Liver (tissue), 9 donors: ENCODE measurements around the gene MED29. TPM values are rescaled to one million over a fixed set of nuclear protein-coding genes. Genes with fewer than 3 reads are reported as not detected.

Source experiments
- DNase-seq: peaks from one replicate; pipeline ENCODE4 v3.0.0-alpha.2; 2017; ENCODE audit warnings: low spot score
- H3K27ac ChIP-seq, 2 donors: one replicate each; pipeline ENCODE4 v1.7.0; 2013; ENCODE audit warnings: inconsistent platforms in 2 of 2, low read length in 2 of 2, control low read depth in 1 of 2, low read depth in 1 of 2, mild to moderate bottlenecking in 1 of 2
- H3K27me3 ChIP-seq, 4 donors: one replicate each; pipeline versions ENCODE4 v1.6.1 to v1.7.0; 2013; ENCODE audit warnings: low read length in 3 of 4, inconsistent platforms in 1 of 4, mild to moderate bottlenecking in 1 of 4, moderate library complexity in 1 of 4; ENCODE audit not compliant: control insufficient read depth in 4 of 4, insufficient read depth in 4 of 4
- H3K36me3 ChIP-seq, 4 donors: one replicate each; pipeline versions ENCODE4 v1.6.1 to v1.7.0; 2013; ENCODE audit warnings: low read length in 3 of 4, mild to moderate bottlenecking in 3 of 4, low read depth in 1 of 4, moderate library complexity in 1 of 4; ENCODE audit not compliant: control insufficient read depth in 4 of 4, insufficient read depth in 3 of 4
- H3K4me1 ChIP-seq, 4 donors: one replicate each; pipeline versions ENCODE4 v1.6.1 to v1.7.0; 2013; ENCODE audit warnings: low read length in 3 of 4, mild to moderate bottlenecking in 3 of 4, moderate library complexity in 1 of 4; ENCODE audit not compliant: control insufficient read depth in 4 of 4, insufficient read depth in 4 of 4
- H3K4me3 ChIP-seq, 3 donors: one replicate each; pipeline versions ENCODE4 v1.6.1 to v1.7.0; 2013; ENCODE audit warnings: low read length in 3 of 3, control low read depth in 1 of 3, low read depth in 1 of 3, mild to moderate bottlenecking in 1 of 3
- H3K9ac ChIP-seq, 2 donors: one replicate each; pipeline ENCODE4 v1.7.0; 2013; ENCODE audit warnings: low read length in 2 of 2, mild to moderate bottlenecking in 2 of 2, moderate library complexity in 2 of 2, control low read depth in 1 of 2, low read depth in 1 of 2
- H3K9me3 ChIP-seq, 4 donors: one replicate each; pipeline versions ENCODE4 v1.6.1 to v1.7.0; 2013; ENCODE audit warnings: low read length in 3 of 4; ENCODE audit not compliant: control insufficient read depth in 4 of 4
- ATF3 ChIP-seq: IDR thresholded peaks from 2 replicates; pipeline ENCODE4 v1.6.1; 2016; ENCODE audit warnings: antibody characterized with exemption
- CTCF ChIP-seq: fragments of 150-350 bp; IDR thresholded peaks from 2 replicates; pipeline ENCODE4 v1.5.1; 2017; ENCODE audit warnings: improper control_type of control experiment, low read depth, low read length; ENCODE audit not compliant: missing input control
- EGR1 ChIP-seq, 2 donors: IDR thresholded peaks; 2 replicates each; pipeline ENCODE4 v1.6.1; 2016 to 2018; ENCODE audit warnings: antibody characterized with exemption in 2 of 2, low read depth in 2 of 2
- FOXA1 ChIP-seq: IDR thresholded peaks from 2 replicates; pipeline ENCODE4 v1.6.1; 2016; ENCODE audit warnings: antibody characterized with exemption
- FOXA2 ChIP-seq: IDR thresholded peaks from 2 replicates; pipeline ENCODE4 v1.6.1; 2016; ENCODE audit warnings: antibody characterized with exemption
- GABPA ChIP-seq, 2 donors: IDR thresholded peaks in 1 of 2; conservative IDR thresholded peaks in 1 of 2; 2 replicates each; pipeline ENCODE4 v1.6.1; 2016; ENCODE audit warnings: antibody characterized with exemption in 2 of 2, mild to moderate bottlenecking in 1 of 2, moderate library complexity in 1 of 2
- HNF4A ChIP-seq, 2 donors: conservative IDR thresholded peaks; 2 replicates each; pipeline ENCODE4 v1.6.1; 2016; ENCODE audit warnings: antibody characterized with exemption in 2 of 2, mild to moderate bottlenecking in 2 of 2
- HNF4G ChIP-seq: IDR thresholded peaks from 2 replicates; pipeline ENCODE4 v1.6.1; 2016; ENCODE audit warnings: antibody characterized with exemption
- JUND ChIP-seq, 2 donors: IDR thresholded peaks; 2 replicates each; pipeline ENCODE4 v1.6.1; 2016; ENCODE audit warnings: antibody characterized with exemption in 2 of 2
- MAX ChIP-seq: IDR thresholded peaks from 2 replicates; pipeline ENCODE4 v1.6.1; 2016; ENCODE audit warnings: antibody characterized with exemption
- NR2F2 ChIP-seq: IDR thresholded peaks from 2 replicates; pipeline ENCODE4 v1.6.1; 2016; ENCODE audit warnings: antibody characterized with exemption
- RAD21 ChIP-seq, 2 donors: IDR thresholded peaks; 2 replicates each; pipeline ENCODE4 v1.6.1; 2016; ENCODE audit warnings: antibody characterized with exemption in 2 of 2, mild to moderate bottlenecking in 2 of 2
- REST ChIP-seq: IDR thresholded peaks from 2 replicates; pipeline ENCODE4 v1.6.1; 2016; ENCODE audit warnings: antibody characterized with exemption, mild to moderate bottlenecking
- RXRA ChIP-seq, 2 donors: IDR thresholded peaks; 2 replicates each; pipeline ENCODE4 v1.6.1; 2017 to 2018; ENCODE audit warnings: antibody characterized with exemption in 2 of 2, mild to moderate bottlenecking in 1 of 2
- SP1 ChIP-seq: IDR thresholded peaks from 2 replicates; pipeline ENCODE4 v1.6.1; 2018; ENCODE audit warnings: antibody characterized with exemption, mild to moderate bottlenecking
- TAF1 ChIP-seq: conservative IDR thresholded peaks from 2 replicates; pipeline ENCODE4 v1.6.1; 2016; ENCODE audit warnings: antibody characterized with exemption, mild to moderate bottlenecking
- YY1 ChIP-seq: IDR thresholded peaks from 2 replicates; pipeline ENCODE4 v1.6.1; 2016; ENCODE audit warnings: antibody characterized with exemption, mild to moderate bottlenecking
- ZBTB33 ChIP-seq: IDR thresholded peaks from 2 replicates; pipeline ENCODE4 v1.6.1; 2016; ENCODE audit warnings: antibody characterized with exemption
- WGBS: extraction: QIAGEN DNeasy Blood & Tissue Kit; methylation state at CpG from one replicate; pipeline ENCODE4 v1.1.7; 2013; 5-methylcytosine and 5-hydroxymethylcytosine counted together
- polyA plus RNA-seq, 2 donors: library from polyadenylated mRNA; stranded (reverse) in 1 of 2; unstranded in 1 of 2; fragments of 200-250 nt in 1 of 2; fragments of >200 nt in 1 of 2; fragmentation: Nextera tagmentation in 1 of 2; extraction: Ambion mirVana in 1 of 2; gene quantifications; one replicate each; pipeline versions ENCODE4 v1.2.1 to v1.2.3, GENCODE V29; 2013 to 2015
- total RNA-seq, 2 donors: library from RNA; depleted of rRNA; stranded (reverse); fragments of >200 nt; gene quantifications; one replicate each; pipeline ENCODE4 v1.2.3, GENCODE V29; 2014
- donor health status: healthy.
- donor health status: healthy.
- donor health status: healthy.
- donor health status: healthy.
- donor health status: healthy.

The MED29 gene
- total and polyA plus RNA-seq, 4 donors: 11.0 to 24.2 (median 17.4) TPM

GRCh38 chr19:39397360-39398296 is 6.5 kb downstream of the MED29 start:
- TF ChIP-seq TAF1 (peak; percentile 90), YY1 (peak; percentile 43), FOXA1 (peak; percentile 62), SP1 (peak; percentile 82), NR2F2 (peak; percentile 67), CTCF (peak; percentile 99), EGR1 (IDR thresholded peaks at IDR 0.05; ENCODE audit: low read depth in 2 of 2) (peak in 1 of 2 donors; percentile 63), HNF4G (peak; percentile 96), ATF3 (peak; percentile 69), FOXA2 (peak; percentile 35), REST (peak; percentile 92), JUND (IDR thresholded peaks at IDR 0.05) (peak; percentile 71 to 78), MAX (peak; percentile 79), ZBTB33 (no peak), GABPA (IDR thresholded peaks at IDR 0.05 in 1 of 2, conservative IDR thresholded peaks at IDR 0.05 in 1 of 2) (peak in 1 of 2 donors; percentile 44), RXRA (IDR thresholded peaks at IDR 0.05) (peak; percentile 76 to 82), RAD21 (IDR thresholded peaks at IDR 0.05) (peak; percentile 98 to 99), HNF4A (conservative IDR thresholded peaks at IDR 0.05) (peak; percentile 92)
- H3K4me3 ChIP-seq: peak overlapping the region in 1 of 3 donors; percentile 8
- DNase-seq: peak; percentile 94
- WGBS: 14% methylated on average over 17 of the region's 17 CpGs
- H3K27ac ChIP-seq: peak overlapping the region; percentile 98
- H3K4me1 ChIP-seq: peaks cover 18 to 44% (median 32%) of the 10 kb centered on the region in 4 donors
- H3K9me3 ChIP-seq: no peaks in the 10 kb centered on the region
- H3K36me3 ChIP-seq: peaks cover 0 to 11% (median 8%) of the 10 kb centered on the region in 4 donors
- no peaks in the 10 kb centered on the region for H3K27me3 ChIP-seq
- H3K9ac ChIP-seq: peak overlapping the region; percentile 72 to 83
